Activated CD8-positive, alpha-beta memory T cell treated with anti-CD3 and anti-CD28 coated beads for 48 hours (primary cell): Measurements from ENCODE around the gene YPEL4.

Source experiments
- DNase-seq, 3 experiments: peaks; one replicate each; pipeline ENCODE4 v3.0.0-alpha.2; 2020; ENCODE audit warnings: low read depth in 2 of 3, low spot score in 2 of 3

Gene YPEL4

GRCh38 chr11:57651408-57651807 is 1.7 kb upstream of the YPEL4 start:
- DNase-seq = no peak

- DNase-seq = no peak
These were observed 1.0 kb upstream of the YPEL4 start for GRCh38 chr11:57650739-57651090.

GRCh38 chr11:57648801-57649735 is 644 bp downstream of the YPEL4 start:
- DNase-seq = no peak

GRCh38 chr11:57647960-57648800 is 1.5 kb downstream of the YPEL4 start:
- DNase-seq = no peak

GRCh38 chr11:57647372-57647771 is 2.3 kb downstream of the YPEL4 start:
- DNase-seq = no peak

- DNase-seq = no peak
These were observed 2.9 kb downstream of the YPEL4 start for GRCh38 chr11:57646799-57647303.

GRCh38 chr11:57646194-57646798 is 3.4 kb downstream of the YPEL4 start:
- DNase-seq = no peak

- no peak for DNase-seq
These were observed 4.0 kb downstream of the YPEL4 start for GRCh38 chr11:57645689-57646085.

- DNase-seq = peak; percentile 52 to 86 (median 71)
These were observed 4.7 kb downstream of the YPEL4 start for GRCh38 chr11:57644748-57645688.

- no peak for DNase-seq
These were observed 5.9 kb downstream of the YPEL4 start for GRCh38 chr11:57643802-57644201.

- no peak for DNase-seq
These were observed 8.5 kb downstream of the YPEL4 start for GRCh38 chr11:57641011-57641807.

GRCh38 chr11:57640068-57640800 is 9.5 kb downstream of the YPEL4 start:
- no peak for DNase-seq

GRCh38 chr11:57639321-57640067 is 10.2 kb downstream of the YPEL4 start:
- DNase-seq = no peak

- DNase-seq = no peak
These were observed 10.8 kb downstream of the YPEL4 start for GRCh38 chr11:57638811-57639320.

GRCh38 chr11:57638005-57638781 is 11.5 kb downstream of the YPEL4 start:
- no peak for DNase-seq

- DNase-seq = no peak
These were observed 12.1 kb downstream of the YPEL4 start for GRCh38 chr11:57637626-57638004.

GRCh38 chr11:57635246-57635645 is 14.5 kb downstream of the YPEL4 start:
- no peak for DNase-seq
